Mammary epithelial cell (primary cell): ENCODE data around the gene STK35.

Experiments
- EZH2 ChIP-seq: IDR thresholded peaks from 2 replicates; pipeline ENCODE4 v1.6.1; 2012; ENCODE audit warnings: low read length, inconsistent platforms, borderline replicate concordance
- TF ChIP-seq, protein P1 (sequence below), 2 donors: IDR thresholded peaks in 1 of 2; conservative IDR thresholded peaks in 1 of 2; 2 replicates each; pipeline ENCODE4 v1.5.1; 2011 to 2012; ENCODE audit warnings: inconsistent platforms in 2 of 2, low read length in 2 of 2, mild to moderate bottlenecking in 2 of 2, control low read depth in 1 of 2, low read depth in 1 of 2; ENCODE audit not compliant: insufficient read depth in 1 of 2; ENCODE audit errors: extremely low read depth in 1 of 2

DNA sequence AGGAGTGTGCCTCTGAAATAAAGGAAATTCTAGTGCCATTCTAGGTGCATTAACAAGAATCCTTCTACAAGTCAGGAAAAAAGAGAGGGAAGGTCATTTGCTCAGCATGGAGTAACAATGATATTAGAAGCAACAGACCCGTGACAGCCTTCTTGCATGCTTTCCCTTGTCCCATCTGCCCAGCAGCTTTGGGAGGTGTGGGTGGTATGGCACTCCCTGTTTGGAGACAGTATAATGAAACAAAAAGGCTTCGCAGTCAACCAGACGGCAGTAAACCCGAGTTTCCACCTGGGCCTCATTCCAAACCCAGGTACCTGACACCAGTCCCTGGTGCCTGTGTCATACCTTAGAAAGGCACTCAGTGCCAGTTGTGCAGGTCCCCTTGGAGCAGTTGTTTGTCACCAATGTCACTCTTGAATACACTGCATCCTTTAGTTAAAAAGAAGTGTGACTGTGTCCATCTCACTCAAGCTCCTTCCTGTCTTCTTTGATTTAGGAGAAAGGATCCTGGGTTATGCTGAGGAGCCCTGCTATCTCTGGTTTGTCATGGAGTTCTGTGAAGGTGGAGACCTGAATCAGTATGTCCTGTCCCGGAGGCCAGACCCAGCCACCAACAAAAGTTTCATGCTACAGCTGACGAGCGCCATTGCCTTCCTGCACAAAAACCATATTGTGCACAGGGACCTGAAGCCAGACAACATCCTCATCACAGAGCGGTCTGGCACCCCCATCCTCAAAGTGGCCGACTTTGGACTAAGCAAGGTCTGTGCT is 14.7 kb downstream of the STK35 start:
- TF ChIP-seq, protein P1, sequence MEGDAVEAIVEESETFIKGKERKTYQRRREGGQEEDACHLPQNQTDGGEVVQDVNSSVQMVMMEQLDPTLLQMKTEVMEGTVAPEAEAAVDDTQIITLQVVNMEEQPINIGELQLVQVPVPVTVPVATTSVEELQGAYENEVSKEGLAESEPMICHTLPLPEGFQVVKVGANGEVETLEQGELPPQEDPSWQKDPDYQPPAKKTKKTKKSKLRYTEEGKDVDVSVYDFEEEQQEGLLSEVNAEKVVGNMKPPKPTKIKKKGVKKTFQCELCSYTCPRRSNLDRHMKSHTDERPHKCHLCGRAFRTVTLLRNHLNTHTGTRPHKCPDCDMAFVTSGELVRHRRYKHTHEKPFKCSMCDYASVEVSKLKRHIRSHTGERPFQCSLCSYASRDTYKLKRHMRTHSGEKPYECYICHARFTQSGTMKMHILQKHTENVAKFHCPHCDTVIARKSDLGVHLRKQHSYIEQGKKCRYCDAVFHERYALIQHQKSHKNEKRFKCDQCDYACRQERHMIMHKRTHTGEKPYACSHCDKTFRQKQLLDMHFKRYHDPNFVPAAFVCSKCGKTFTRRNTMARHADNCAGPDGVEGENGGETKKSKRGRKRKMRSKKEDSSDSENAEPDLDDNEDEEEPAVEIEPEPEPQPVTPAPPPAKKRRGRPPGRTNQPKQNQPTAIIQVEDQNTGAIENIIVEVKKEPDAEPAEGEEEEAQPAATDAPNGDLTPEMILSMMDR (conservative IDR thresholded peaks at IDR 0.05 in 1 of 2, IDR thresholded peaks at IDR 0.05 in 1 of 2; ENCODE audit: extremely low read depth in 1 of 2, insufficient read depth in 1 of 2, low read depth in 1 of 2, low read length in 2 of 2), result no peak
- TF ChIP-seq EZH2, result no peak
